Right lung (tissue), 5 donors: Measurements from ENCODE around the gene OTOG. TPM values are rescaled to one million over a fixed set of nuclear protein-coding genes. Genes with fewer than 3 reads are reported as not detected.

ENCODE experiments used
- DNase-seq, 2 donors: peaks; one replicate each; pipeline ENCODE4 v3.0.0-alpha.2; 2013
- polyA plus RNA-seq, 5 donors: library from polyadenylated mRNA; unstranded; fragments of 120-200 nt; gene quantifications; one replicate each; pipeline versions ENCODE4 v1.2.1 to v1.2.3, GENCODE V29; 2013; ENCODE audit warnings: inconsistent platforms in 1 of 5, low replicate concordance in 1 of 5; ENCODE audit not compliant: insufficient read length in 5 of 5, insufficient read depth in 1 of 5

The OTOG gene
- polyA plus RNA-seq, 5 donors: 0.06 to 0.24 (median 0.14) TPM

GRCh38 chr11:17633279-17633986, 86.4 kb downstream of the OTOG start:
- no peak for DNase-seq

GRCh38 chr11:17633987-17634775, 87.1 kb downstream of the OTOG start:
- no peak for DNase-seq

GRCh38 chr11:17634776-17635550, 87.9 kb downstream of the OTOG start:
- no peak for DNase-seq

- no peak for DNase-seq
Measured at GRCh38 chr11:17635551-17635938, 88.5 kb downstream of the OTOG start.

- no peak for DNase-seq
Measured at GRCh38 chr11:17636721-17637120, 89.7 kb downstream of the OTOG start.

- no peak for DNase-seq
Measured at GRCh38 chr11:17637901-17638300, 90.8 kb downstream of the OTOG start.

GRCh38 chr11:17638311-17638710, 91.3 kb downstream of the OTOG start:
- DNase-seq: no peak

GRCh38 chr11:17639091-17639490, 92.0 kb downstream of the OTOG start:
- no peak for DNase-seq

- no peak for DNase-seq
Measured at GRCh38 chr11:17639781-17640180, 92.7 kb downstream of the OTOG start.

- DNase-seq: no peak
Measured at GRCh38 chr11:17640493-17641164, 93.6 kb downstream of the OTOG start.

- no peak for DNase-seq
Measured at GRCh38 chr11:17641792-17642350, 94.8 kb downstream of the OTOG start.

GRCh38 chr11:17642370-17642769, 95.3 kb downstream of the OTOG start:
- no peak for DNase-seq

- DNase-seq: no peak
Measured at GRCh38 chr11:17642980-17643379, 95.9 kb downstream of the OTOG start.

GRCh38 chr11:17643506-17644405, 96.7 kb downstream of the OTOG start:
- no peak for DNase-seq

GRCh38 chr11:17645190-17645970, 98.3 kb downstream of the OTOG start:
- no peak for DNase-seq

- no peak for DNase-seq
Measured at GRCh38 chr11:17646451-17647145, 99.5 kb downstream of the OTOG start.

- DNase-seq: no peak
Measured at GRCh38 chr11:17648528-17648927, 101.5 kb downstream of the OTOG start.

- no peak for DNase-seq
Measured at GRCh38 chr11:17649261-17649660, 102.2 kb downstream of the OTOG start.

GRCh38 chr11:17649696-17650095, 102.6 kb downstream of the OTOG start:
- DNase-seq: no peak
